Measurements from ENCODE around the gene WNT7B.

Gene WNT7B

GRCh38 chr22:45964926-45965527 is 11.9 kb downstream of the WNT7B start:
- POLR2A ChIA-PET = no interaction called here
- CTCF ChIA-PET = no interaction called here
- DNase-seq (ENCODE audit: extremely low spot score) = no peak
- no peak for TF ChIP-seq FOXM1 (IDR thresholded peaks at IDR 0.05; ENCODE audit: borderline replicate concordance)
- TF ChIP-seq ARNT (IDR thresholded peaks at IDR 0.05) = no peak
- TF ChIP-seq FOXK2 (IDR thresholded peaks at IDR 0.05) = no peak
- TF ChIP-seq L3MBTL2 (conservative IDR thresholded peaks at IDR 0.05) = no peak
- TF ChIP-seq CTBP1 (IDR thresholded peaks at IDR 0.05; ENCODE audit: borderline replicate concordance) = no peak
- TF ChIP-seq ZNF384 (IDR thresholded peaks at IDR 0.05) = no peak
- no peak for TF ChIP-seq NFRKB (IDR thresholded peaks at IDR 0.05)

- CTCF ChIA-PET = no interaction called here
- DNase-seq (ENCODE audit: extremely low spot score) = no peak
- POLR2A ChIA-PET = no interaction called here
- TF ChIP-seq TARDBP (IDR thresholded peaks at IDR 0.05) (no peak), ELF4 (IDR thresholded peaks at IDR 0.05) (no peak), ZNF384 (IDR thresholded peaks at IDR 0.05) (no peak), FOXA1 (IDR thresholded peaks at IDR 0.05) (no peak), ARNT (IDR thresholded peaks at IDR 0.05) (no peak), CTBP1 (IDR thresholded peaks at IDR 0.05; ENCODE audit: borderline replicate concordance) (no peak), FOXK2 (IDR thresholded peaks at IDR 0.05) (no peak), NFRKB (IDR thresholded peaks at IDR 0.05) (no peak), HDGF (IDR thresholded peaks at IDR 0.05; ENCODE audit: borderline replicate concordance) (no peak)
Observed at GRCh38 chr22:45964372-45964771, 12.6 kb downstream of the WNT7B start.

- POLR2A ChIA-PET = no interaction called here
- CTCF ChIA-PET = no interaction called here
- no peak for DNase-seq (ENCODE audit: extremely low spot score)
- TF ChIP-seq L3MBTL2 (conservative IDR thresholded peaks at IDR 0.05) = no peak
- no peak for TF ChIP-seq PKNOX1 (IDR thresholded peaks at IDR 0.05)
- no peak for TF ChIP-seq TARDBP (IDR thresholded peaks at IDR 0.05)
- no peak for TF ChIP-seq FOXK2 (IDR thresholded peaks at IDR 0.05)
- TF ChIP-seq FOXM1 (IDR thresholded peaks at IDR 0.05; ENCODE audit: borderline replicate concordance) = no peak
- no peak for TF ChIP-seq HDGF (IDR thresholded peaks at IDR 0.05; ENCODE audit: borderline replicate concordance)
- TF ChIP-seq ZNF384 (IDR thresholded peaks at IDR 0.05) = no peak
- no peak for TF ChIP-seq ELF4 (IDR thresholded peaks at IDR 0.05)
- no peak for TF ChIP-seq LEF1 (IDR thresholded peaks at IDR 0.05; ENCODE audit: borderline replicate concordance)
- no peak for TF ChIP-seq ARNT (IDR thresholded peaks at IDR 0.05)
Observed at GRCh38 chr22:45963821-45964220, 13.1 kb downstream of the WNT7B start.

- DNase-seq (ENCODE audit: extremely low spot score) = no peak
- CTCF ChIA-PET = interaction anchor here (0.6 kb wide), 1 partner anchor 363 kb away, joined by 3 read pairs; no protein-coding TSS in a partner anchor
- TF ChIP-seq ARNT (IDR thresholded peaks at IDR 0.05) = no peak
- no peak for TF ChIP-seq CTBP1 (IDR thresholded peaks at IDR 0.05; ENCODE audit: borderline replicate concordance)
- TF ChIP-seq FOXM1 (IDR thresholded peaks at IDR 0.05; ENCODE audit: borderline replicate concordance) = no peak
- TF ChIP-seq NFRKB (IDR thresholded peaks at IDR 0.05) = no peak
- no peak for TF ChIP-seq PKNOX1 (IDR thresholded peaks at IDR 0.05)
- TF ChIP-seq ELF4 (IDR thresholded peaks at IDR 0.05) = no peak
- no peak for TF ChIP-seq BHLHE40 (IDR thresholded peaks at IDR 0.05; ENCODE audit: borderline replicate concordance)
- TF ChIP-seq LEF1 (IDR thresholded peaks at IDR 0.05; ENCODE audit: borderline replicate concordance) = no peak
- no peak for TF ChIP-seq L3MBTL2 (conservative IDR thresholded peaks at IDR 0.05)
- TF ChIP-seq HDGF (IDR thresholded peaks at IDR 0.05; ENCODE audit: borderline replicate concordance) = no peak
- no peak for TF ChIP-seq FOXA1 (IDR thresholded peaks at IDR 0.05)
- TF ChIP-seq TARDBP (IDR thresholded peaks at IDR 0.05) = no peak
- TF ChIP-seq FOXK2 (IDR thresholded peaks at IDR 0.05) = no peak
- TF ChIP-seq ZNF384 (IDR thresholded peaks at IDR 0.05) = no peak
- no peak for TF ChIP-seq SUZ12 (IDR thresholded peaks at IDR 0.05)
- no peak for TF ChIP-seq SP1 (IDR thresholded peaks at IDR 0.05)
- POLR2A ChIA-PET = no interaction called here
Observed at GRCh38 chr22:45962756-45963324, 14.1 kb downstream of the WNT7B start.

- POLR2A ChIA-PET = no interaction called here
- CTCF ChIA-PET = no interaction called here
- no peak for TF ChIP-seq FOXK2 (IDR thresholded peaks at IDR 0.05)
- TF ChIP-seq TARDBP (IDR thresholded peaks at IDR 0.05) = no peak
- no peak for TF ChIP-seq ZNF384 (IDR thresholded peaks at IDR 0.05)
- TF ChIP-seq L3MBTL2 (conservative IDR thresholded peaks at IDR 0.05) = no peak
- TF ChIP-seq PKNOX1 (IDR thresholded peaks at IDR 0.05) = no peak
- TF ChIP-seq SUZ12 (IDR thresholded peaks at IDR 0.05) = no peak
- TF ChIP-seq LEF1 (IDR thresholded peaks at IDR 0.05; ENCODE audit: borderline replicate concordance) = no peak
- TF ChIP-seq ARNT (IDR thresholded peaks at IDR 0.05) = no peak
- no peak for TF ChIP-seq NFRKB (IDR thresholded peaks at IDR 0.05)
- no peak for TF ChIP-seq FOXA1 (IDR thresholded peaks at IDR 0.05)
- no peak for TF ChIP-seq ELF4 (IDR thresholded peaks at IDR 0.05)
- TF ChIP-seq FOXM1 (IDR thresholded peaks at IDR 0.05; ENCODE audit: borderline replicate concordance) = no peak
- no peak for TF ChIP-seq CTBP1 (IDR thresholded peaks at IDR 0.05; ENCODE audit: borderline replicate concordance)
- DNase-seq (ENCODE audit: extremely low spot score) = no peak
Observed at GRCh38 chr22:45962434-45962718, 14.6 kb downstream of the WNT7B start.

- ChIA-PET CTCF (no interaction called here), POLR2A (no interaction called here)
- no peak for DNase-seq (ENCODE audit: extremely low spot score)
- TF ChIP-seq ELF4 (IDR thresholded peaks at IDR 0.05) (no peak), L3MBTL2 (conservative IDR thresholded peaks at IDR 0.05) (no peak), FOXM1 (IDR thresholded peaks at IDR 0.05; ENCODE audit: borderline replicate concordance) (no peak), LEF1 (IDR thresholded peaks at IDR 0.05; ENCODE audit: borderline replicate concordance) (no peak)
Observed at GRCh38 chr22:45961679-45962433, 15.1 kb downstream of the WNT7B start.

Measured in HEK293T (cell line).